Activated CD4-positive, alpha-beta T cell treated with anti-CD3 and anti-CD28 coated beads, Interleukin-2, amount 50 U/mL, for 16 hours (primary cell): Measurements from ENCODE around the gene MRGPRG.

ENCODE experiments used
- DNase-seq: peaks from one replicate; pipeline ENCODE4 v3.0.0-alpha.2; 2020

Gene MRGPRG

DNA sequence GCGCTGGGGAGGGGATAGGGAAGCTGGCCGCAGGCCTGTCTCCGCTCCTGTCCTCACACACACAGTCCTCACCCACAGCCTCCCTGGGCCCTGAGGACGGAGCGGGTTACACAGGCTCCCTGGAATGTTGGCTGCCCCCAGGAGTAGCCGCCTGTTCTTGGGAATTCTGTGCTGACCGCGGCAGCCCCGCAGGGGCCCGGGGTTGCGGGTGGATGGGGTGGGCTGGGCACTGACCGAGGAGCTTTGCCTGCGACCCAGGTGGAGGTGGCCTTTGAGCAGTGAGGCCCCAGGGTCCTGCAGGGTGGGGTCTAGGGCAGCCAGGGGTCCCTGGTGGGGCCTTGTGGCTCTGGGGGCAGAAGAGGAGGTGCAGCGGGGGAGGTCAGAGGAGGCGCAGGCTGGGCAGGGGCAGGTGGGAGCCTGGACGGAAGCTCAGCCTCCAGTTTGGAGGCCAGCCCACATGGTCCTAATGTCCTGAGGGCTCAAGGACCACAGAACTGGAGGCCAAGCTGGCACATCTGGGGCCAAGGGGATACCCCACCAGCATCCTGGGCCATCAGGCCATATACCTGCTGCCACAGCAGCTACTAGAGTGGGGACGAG lies 6.6 kb upstream of the MRGPRG start:
- DNase-seq = no peak

DNA sequence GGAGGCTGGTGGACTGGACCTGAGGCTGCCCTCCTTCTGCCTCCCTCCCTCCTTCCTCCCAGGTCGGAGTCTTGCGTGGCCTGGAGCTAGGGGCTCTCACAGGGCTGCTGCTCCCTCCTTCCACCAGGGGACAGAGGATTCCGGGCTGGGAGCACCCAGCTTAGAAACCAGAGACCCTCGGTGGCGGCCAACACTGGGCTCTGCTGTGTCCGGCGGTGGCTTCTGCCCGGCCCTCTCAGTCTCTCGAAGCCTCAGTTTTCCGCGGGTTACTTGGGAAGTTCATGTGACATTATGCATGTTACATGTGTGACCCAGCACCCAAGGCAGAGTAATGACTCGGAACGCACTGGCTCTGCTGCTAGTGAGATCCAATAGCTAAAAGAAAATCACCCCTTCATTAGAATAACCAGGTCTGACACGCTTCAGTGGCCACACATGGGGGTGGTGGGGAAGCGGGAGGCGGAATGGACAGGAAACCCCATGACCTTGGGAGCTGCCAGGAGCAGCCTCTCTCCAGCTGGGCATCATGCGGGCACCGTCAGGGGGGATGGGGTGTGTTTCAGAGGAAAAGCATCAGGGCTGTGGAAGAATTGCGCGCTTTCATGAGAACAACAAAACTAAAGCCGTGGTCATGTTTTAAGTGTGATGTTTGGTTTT lies 5.9 kb upstream of the MRGPRG start:
- no peak for DNase-seq

DNA sequence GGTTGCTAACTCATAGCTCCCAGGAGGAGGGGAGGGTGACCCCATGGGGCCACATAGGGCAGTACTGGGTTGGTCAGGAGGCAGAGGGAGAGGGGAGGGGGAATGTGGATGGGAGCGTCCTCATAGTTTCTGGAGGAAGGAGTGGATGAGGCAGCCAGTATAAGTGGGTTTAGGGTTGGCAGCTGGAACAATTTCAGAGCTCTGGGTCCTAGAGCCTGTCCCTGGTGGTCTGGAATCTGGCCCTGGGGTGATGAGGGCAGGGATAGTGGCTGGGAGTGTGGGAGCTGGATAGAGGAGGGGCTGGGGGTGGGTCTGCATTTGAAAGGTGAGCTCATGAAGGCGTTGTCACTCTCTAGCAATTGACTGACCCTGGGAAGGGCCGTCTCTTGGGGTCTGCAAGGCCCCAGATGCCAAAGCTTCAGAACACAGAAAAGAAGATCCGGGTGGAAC lies 5.3 kb upstream of the MRGPRG start:
- DNase-seq = no peak

DNA sequence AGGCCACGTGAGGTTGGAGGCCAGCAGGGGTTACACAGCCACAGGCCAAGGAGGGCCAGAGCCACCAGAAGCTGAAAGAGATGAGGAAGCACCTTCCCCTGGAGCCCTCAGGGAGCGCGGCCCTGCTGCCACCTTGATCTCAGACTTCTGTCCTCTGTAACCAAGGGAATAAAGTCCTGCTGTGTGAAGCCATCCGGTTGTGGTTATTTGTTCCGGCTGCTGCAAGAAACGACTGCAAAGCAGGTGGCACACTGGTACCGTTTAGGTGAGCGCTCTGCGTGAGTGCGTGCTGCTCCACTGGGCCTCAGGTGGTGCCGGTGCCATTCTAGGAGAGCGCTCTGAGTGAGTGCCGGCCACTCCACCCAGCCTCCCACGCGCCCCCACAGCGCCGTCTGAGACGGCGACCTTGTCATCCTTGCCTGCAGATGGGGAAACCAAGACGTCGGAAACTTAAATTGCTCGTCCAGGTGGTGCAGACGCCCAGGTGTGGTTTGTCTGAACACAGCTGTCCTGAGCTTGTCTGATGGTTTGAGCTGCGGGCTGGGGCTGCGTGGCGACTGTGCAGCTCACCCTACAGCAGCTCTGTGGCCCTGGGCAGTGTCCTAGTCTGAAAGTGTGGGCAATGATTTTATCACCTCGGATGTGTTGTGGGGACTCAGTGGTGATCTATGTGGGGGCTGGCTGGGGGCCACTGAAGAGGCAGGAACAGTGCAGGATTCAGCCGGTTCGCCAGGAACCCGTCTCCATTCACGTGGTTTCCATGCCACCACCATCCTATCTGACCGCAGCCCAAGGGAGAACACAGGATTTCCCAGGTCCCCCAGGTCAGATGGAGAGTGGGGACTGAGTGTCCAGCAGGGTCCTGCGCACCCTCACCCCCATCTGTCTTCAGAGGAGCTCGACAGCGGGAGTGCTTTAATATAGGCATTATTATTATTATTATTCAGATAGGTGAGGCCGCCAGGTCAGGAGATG lies 4.6 kb upstream of the MRGPRG start:
- DNase-seq = no peak

DNA sequence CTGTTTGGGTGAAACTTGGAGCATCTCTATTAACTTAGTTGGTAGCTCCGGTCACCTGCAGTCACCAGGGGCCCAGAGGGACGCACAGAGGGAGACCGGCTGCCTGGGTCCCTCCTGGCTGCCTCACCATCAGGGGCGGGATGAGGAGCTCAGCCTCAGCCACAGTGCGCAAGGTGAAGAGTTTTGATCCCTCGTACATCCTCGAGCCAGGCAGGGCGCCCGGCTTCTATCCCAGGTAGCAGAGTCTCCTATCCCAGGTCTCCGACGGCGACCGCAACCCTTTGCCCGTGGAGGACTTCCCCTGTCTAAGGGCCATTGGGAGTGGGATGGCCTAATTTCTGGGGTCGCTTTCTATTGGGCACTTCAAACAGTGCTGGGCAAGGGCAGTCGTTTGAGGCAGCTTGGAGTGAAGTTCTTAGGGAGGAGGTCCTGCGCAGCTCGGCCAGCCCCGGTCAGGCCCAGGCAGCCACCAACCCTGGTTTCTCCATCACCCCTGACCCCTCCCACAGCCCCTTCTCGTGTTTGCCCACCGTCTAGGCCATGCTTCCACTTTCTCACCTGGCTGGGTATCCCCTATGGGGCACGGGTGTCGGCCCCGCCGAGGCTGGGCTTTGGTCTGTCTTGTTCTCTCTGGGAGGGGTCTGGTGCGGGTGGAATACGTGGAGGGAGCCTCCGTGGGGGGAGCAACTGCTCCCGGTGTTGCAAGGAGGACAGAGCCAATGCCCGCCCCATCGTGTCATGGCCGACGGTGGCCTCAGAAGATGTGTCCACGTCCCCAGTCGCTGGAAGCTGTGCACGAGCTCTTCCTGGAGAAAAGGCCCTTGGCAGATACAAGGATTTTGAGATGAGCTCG lies 3.6 kb upstream of the MRGPRG start:
- no peak for DNase-seq

DNA sequence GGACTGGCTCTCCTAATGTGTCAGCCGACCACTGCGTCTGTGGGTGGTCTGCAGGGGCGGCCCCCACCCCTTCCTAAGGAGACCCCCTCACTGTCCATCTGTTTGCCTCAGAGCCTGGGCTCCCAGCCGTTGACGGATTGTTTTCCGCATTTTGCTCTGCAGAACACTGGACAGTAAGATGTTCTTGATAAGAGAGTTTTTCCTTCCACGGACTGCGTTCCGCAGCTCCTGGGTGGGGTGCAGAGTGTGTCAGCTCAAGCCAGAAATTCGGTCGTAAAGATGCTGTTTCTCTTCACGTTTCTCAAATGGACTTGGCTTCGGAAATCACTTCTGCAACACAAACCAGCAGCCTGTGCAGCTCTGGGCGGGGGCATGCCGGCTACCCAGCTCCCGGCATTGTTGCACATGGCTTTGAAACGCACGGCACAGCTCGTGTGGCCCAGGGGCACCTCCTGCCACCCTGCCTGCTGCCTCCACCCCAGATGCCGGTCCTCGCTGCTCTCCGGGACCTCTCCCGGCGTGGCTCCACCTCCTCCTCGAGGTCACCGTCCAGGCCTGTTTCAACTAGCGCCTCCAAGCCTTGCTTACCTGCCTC lies 2.9 kb upstream of the MRGPRG start:
- no peak for DNase-seq

DNA sequence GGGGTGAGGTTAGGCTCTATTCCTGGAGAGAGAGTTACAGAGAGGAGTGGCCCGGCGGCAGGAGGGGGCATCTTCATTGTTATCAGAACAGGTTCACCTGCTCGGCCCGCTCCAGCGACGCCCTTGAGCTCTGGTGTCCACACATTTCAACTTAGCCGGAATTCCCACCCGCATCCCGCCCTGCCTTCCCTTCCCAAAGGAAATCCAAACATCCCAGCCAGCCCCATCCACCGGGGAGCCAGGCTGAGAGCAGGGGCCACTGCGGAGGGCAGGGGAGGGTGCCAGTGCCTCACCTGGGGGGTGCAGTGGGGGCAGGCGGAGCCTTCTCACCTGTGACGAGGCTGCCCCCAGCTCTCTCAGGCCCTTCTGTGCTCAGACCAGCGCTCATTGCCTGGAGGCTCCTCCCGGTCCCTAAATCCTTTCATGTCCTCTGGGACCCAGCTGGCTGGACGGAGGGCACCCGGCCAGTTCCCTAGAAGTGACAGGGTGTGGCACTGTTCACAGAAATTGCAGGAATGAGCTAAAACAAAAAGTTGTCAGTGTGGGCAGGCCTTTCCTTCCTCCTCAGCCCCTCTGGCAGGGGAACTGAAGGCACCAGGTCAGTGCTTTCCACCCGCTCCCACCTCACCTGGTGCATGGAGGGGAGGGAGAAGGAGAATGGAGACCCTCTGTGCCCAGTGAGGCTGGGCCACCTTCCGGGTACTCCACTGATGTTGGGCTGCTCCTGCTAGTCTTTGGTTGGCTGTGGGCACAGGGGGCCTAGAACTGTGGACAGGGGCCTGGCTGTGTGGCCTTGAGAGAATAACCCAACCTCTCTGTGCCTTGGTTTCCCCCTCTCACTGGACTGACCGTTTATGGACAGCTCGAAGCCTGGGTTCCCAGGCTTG lies 2.2 kb upstream of the MRGPRG start:
- no peak for DNase-seq

DNA sequence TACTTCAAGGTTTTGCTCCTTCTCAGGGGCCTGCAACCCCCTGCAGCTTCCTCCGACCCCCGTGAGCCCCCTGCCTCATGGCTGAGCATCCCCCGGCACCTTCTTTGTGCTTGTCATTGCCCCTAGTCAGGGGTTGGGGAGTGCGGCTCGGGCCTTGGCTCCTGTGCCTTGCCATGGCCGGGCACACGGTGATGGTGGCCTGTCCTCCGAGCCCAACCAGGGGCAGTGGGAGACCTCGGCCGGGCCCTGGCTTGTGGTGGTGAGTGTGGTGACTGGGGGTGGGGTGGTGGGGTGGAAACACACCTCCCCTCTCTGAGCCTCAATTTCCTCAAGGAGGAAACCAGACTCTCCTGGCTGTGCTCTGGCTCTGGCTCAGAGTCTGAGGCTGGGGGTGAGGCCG lies 1.5 kb upstream of the MRGPRG start:
- DNase-seq = no peak

DNA sequence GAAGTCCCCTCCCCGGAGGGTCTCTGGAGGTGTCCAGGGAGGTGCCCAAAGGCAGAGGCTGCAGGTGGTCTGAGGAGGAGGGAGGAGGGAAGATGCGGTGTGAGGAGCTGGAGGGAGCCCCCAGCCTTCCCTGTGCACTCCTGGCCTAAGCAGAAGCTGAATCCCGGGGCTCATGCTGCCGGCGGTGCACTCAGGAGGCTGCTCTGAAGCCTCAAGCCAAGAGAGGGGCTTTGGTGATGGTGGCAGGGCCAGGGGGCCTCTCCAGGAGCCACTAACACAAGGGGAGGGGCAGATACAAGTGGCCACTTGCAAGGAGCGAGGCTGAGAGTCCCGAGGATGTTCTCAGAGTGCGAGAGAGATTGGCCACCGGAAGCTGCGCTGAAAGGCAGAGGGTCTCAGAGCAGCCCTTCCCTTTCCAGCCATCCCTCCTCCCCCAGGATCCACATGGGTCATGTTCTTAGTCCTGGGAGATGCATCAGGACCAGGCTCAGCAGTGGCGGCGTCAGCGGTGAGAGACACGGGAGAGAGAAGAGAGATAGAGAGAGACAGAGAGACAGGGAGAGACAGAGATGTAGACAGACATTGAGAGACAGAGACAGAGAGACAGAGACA lies 774 bp upstream of the MRGPRG start:
- no peak for DNase-seq

DNA sequence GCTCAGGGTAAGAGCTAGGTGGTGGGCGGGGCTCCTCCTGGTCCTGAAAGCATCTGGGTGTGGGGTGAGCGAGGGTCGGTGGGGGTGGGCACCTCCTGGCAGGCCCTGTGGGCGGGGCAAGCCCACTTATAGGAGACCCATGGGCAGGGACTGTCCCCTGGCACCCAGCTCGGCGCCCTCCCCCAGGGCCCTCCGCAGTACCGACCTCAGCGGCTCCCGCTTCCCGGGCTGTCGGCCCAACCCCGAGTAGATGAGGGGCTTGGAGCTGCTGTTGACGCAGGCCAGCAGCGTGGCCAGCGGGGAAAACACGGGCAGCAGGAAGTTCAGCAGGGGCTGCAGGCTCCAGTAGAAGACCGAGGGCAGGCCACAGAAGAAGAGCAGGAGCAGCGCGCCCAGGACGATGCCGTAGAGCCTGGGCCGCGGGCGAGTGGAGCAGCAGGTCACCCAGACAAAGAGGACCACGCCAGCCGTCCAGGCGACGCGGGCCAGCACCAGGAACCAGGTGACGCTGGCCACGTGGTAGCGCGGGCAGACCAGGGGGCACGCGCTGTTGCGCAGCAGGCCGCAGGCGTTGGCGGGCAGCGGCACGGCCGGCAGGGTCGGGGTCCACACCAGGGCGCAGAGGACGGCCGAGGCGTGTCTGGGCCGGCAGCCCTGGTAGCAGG lies 663 bp downstream of the MRGPRG start:
- DNase-seq = no peak

DNA sequence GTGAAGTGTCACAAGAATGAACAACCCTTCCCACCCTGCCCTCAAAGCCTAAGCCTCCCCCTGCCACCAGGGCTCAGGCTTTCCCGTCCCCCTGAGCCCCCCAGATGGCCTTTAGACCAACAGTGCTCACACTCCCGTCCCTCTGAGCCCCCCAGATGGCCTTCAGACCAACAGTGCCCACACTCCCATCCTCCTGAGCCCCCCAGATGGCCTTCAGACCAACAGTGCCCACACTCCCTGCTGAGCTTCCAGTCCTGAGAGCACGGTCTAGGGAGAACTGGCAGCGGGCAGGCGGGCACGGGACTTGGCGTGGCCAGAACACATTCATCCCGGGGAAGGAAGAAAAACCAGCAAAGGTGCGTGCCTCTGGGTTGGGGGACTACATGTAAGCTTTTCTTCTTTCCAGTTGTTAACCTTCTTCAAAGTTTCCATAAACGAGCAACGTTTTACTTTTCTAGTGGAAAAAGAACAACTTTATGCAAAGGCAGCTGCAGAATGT lies 2.5 kb downstream of the MRGPRG start:
- DNase-seq = no peak

DNA sequence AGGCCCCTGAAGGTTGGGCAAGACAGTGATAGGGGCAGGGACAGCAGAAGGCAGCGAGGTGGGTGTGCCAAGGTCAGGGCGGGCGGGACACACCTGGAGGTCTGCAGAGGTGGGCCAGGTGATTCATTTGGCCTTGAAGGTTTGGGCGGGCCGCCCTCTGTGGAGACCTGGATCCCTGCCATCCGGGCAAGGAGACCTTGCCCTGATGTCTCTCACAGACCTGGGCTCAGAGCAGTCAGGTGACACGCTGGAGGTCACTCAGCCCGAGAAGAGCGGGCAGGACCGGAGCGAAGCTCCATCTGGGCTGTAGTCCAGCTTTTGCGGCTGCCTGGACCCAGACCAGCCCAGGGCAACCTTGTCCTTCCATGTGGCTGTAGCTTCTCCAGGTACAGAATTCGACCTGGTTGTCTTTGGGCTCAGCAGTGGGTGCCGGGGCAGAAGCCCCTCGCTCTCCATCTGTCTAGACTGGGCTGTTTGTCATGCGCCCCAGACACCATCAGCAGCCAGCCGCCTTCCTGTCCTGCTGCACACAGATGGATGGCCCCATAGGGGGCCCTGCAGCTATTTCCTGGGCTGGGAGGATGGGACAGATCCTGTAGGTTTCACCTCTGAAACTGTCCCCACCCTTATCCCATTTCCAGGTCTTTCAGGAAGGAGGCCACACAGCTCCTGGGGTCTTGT lies 3.1 kb downstream of the MRGPRG start:
- DNase-seq = no peak

DNA sequence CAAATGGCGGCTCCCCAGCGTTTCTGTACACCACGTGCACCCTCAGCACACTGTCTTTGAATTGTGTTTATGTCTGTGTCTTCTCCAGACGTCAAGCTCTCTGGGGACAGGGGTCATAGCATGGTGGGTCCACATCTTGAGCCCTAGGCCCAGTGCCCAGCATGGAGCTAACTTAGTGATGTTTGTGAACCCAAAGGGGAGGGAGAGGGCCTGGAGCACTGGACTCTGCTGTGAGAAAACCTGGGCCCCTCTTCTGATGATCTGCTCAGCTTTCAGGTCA lies 4.3 kb downstream of the MRGPRG start:
- no peak for DNase-seq

DNA sequence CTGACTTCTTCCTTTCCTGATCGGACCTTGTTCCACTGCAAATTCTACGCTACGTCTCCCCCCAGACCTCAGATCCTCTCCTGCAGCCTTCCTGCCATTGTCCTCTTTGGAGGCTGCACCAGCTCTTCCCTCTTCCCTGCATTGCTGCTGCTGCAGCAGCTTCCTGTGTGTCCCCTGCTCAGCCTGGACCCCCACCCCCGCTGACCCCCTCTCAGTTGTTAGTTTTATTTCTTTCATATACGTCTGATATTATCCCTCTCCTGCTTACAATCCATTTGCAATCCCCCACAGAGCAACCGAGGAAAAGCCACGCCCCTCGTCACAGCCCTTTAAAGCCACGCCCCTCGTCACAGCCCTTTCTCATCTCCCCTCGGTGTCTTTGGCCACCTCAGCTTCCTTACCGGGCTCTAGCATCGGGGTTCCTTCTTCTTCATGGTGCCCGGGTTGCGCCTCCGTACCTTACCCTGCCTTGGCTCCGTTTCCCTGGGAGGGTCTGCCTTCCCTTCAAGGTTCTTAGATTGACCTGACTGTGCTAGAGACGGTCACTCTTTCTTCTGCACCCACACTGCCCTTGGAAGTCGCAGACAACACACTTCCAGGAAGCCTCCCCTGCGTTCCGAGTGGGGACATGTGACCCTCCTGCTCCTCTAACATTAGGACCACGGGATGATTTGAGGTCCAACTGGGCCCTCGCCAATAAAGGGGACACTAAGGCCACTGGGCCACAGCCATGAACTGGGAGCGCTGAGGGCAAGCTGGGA lies 4.8 kb downstream of the MRGPRG start:
- no peak for DNase-seq

DNA sequence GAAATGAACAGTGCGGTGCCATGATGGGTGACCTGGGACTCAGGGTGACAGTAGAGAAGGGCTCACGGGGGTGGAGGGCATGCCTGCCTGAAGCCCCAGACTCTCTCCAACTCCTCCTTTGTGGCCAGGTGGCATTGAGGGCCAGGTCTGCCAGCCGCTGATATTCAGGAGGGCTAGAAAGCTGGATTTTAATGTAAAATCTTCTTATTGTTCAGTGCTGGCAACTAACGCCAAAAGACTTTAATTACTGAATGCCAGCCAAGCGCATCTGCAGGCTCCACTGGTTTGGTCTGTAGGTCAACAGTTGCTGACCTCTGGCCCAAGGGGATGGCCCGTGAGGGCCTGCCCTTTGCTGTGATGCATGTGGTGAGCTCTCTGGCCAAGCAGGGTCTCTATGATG lies 10.3 kb downstream of the MRGPRG start:
- no peak for DNase-seq

DNA sequence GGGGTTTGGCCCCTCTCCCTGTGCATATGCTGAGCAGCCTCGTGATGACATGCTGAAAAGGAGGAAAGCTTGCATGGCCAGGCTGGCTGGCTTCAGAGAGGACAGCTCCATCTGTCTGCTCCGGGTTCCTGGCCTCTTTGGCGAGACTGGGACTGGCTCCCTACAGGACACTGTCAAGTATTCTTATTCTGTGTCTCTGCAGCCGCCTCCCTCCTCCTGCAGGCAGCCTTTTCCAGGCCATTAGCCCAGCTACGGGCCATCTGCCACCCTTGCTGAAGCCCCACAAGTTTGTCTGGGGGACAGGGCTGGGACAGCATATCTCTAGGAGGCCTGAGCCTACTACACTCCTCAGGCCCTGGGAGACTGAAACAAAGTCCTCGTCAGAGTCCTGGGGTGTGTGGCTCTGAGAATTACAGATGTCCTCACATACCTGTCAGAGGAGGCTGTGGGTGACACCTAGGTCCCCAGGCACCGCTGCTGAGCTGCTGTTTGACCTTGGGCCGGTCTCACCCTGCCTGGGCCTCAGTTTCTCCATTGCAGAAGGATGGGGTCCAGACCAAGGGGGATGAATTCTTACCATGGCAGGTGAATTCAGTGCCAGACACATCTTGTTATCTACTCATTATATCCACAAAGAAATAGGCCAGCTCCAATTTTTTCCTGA lies 11.0 kb downstream of the MRGPRG start:
- no peak for DNase-seq

DNA sequence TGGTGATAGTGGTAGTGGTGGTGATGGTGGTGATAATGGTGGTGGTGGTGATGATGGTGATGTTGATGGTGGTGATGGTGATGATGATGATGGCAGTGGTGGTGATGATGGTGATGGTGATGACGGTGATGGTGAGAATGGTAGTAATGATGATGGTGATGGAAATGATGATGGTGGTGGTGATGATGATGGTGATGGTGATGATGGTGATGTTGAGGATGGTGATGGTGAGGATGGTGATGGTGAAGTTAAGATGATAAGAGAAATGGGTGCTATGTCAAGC lies 11.8 kb downstream of the MRGPRG start:
- DNase-seq = no peak

DNA sequence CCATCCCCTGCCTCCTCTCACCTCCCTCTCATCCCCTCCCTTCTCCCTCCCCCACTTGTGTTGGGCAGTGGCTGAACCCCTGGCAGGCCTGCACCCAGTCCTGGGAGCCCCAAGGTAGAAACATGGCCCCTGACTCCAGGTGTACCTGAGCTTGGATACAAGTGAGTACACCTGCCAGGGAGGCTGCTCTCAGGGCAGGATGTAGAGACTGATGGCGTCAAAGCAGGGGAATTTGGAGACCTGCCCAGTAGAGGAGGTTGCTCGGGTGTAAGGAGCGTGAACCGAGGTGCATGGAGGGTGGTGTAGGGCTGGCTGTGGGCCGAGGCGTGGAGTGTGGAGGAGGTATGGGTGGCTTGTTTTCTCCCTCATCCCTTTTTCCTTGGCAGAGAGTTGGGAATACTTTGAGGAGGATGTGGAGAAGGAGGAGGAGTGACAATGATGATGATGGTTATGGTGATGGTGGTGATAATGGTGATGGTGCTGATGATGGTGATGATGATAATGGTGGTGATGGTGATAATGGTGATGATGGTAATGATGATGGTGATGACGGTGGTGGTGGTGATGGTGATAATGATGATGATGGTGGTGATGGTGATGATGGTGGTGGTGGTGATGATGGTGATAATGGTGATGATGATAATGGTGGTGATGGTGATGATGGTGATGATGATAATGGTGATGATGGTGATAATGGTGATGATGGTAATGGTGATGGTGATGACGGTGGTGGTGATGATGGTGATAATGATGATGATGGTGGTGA lies 12.3 kb downstream of the MRGPRG start:
- DNase-seq = no peak
